Vagina (tissue), 2 donors: ENCODE measurements around the gene SMARCD3. TPM values are rescaled to one million over a fixed set of nuclear protein-coding genes. Genes with fewer than 3 reads are reported as not detected.

Experiments used
- DNase-seq, 2 donors: peaks; one replicate each; pipeline ENCODE4 v3.0.0-alpha.2; 2017; ENCODE audit errors: extremely low spot score in 2 of 2
- H3K27ac ChIP-seq: fragments of 200-600 bp; sonication (generic); one replicate; pipeline ENCODE4 v1.5.1; 2019
- H3K27me3 ChIP-seq: fragments of 200-600 bp; sonication (generic); one replicate; pipeline ENCODE4 v1.5.1; 2019
- H3K36me3 ChIP-seq, 2 donors: fragments of 200-600 bp; sonication (generic); one replicate each; pipeline ENCODE4 v1.5.1; 2017 to 2019
- H3K4me1 ChIP-seq: fragments of 200-600 bp; sonication (generic); one replicate; pipeline ENCODE4 v1.5.1; 2019
- H3K4me3 ChIP-seq, 2 donors: fragments of 200-600 bp; sonication (generic); 1 replicate in 1 of 2; 2 replicates in 1 of 2; pipeline ENCODE4 v1.5.1; 2016 to 2019
- H3K9me3 ChIP-seq: fragments of 200-600 bp; sonication (generic); one replicate; pipeline ENCODE4 v1.5.1; 2019
- CTCF ChIP-seq, 3 experiments: fragments of 450-650 bp in 2 of 3; fragments of 200-600 bp in 1 of 3; sonication (generic) in 1 of 3; IDR thresholded peaks; one replicate each; pipeline ENCODE4 v1.5.1; 2017 to 2019; ENCODE audit warnings: antibody characterized with exemption in 3 of 3, mild to moderate bottlenecking in 2 of 3, moderate library complexity in 2 of 3
- POLR2A ChIP-seq, 2 donors: fragments of 450-650 bp; IDR thresholded peaks; one replicate each; pipeline ENCODE4 v1.6.1; 2017; ENCODE audit warnings: antibody characterized with exemption in 2 of 2, mild to moderate bottlenecking in 2 of 2, moderate library complexity in 2 of 2
- POLR2AphosphoS5 ChIP-seq, 2 donors: sonication (generic); formaldehyde crosslinking; IDR thresholded peaks; one replicate each; pipeline ENCODE4 v1.9.0; 2017; ENCODE audit warnings: antibody characterized with exemption in 2 of 2, mild to moderate bottlenecking in 2 of 2, low read depth in 1 of 2; ENCODE audit not compliant: insufficient read depth in 1 of 2
- intact Hi-C: fragments of 100-400 bp; cut with DNase I; formaldehyde crosslinking; loops from one replicate; pipeline ENCODE4 v1.15.1; 2023
- total RNA-seq: library from RNA; depleted of rRNA; stranded (reverse); fragments of >200 nt; gene quantifications from one replicate; pipeline ENCODE4 v1.2.3, GENCODE V29; 2016

Gene SMARCD3
- total RNA-seq, 1 donor from 2014 or later: 39.8 TPM

- no peak for TF ChIP-seq POLR2A (IDR thresholded peaks at IDR 0.05)
- no peak for TF ChIP-seq CTCF (IDR thresholded peaks at IDR 0.05)
- no peak for TF ChIP-seq POLR2AphosphoS5 (IDR thresholded peaks at IDR 0.05; ENCODE audit: insufficient read depth in 1 of 2, low read depth in 1 of 2)
- no peak overlapping the region for H3K4me3 ChIP-seq
- intact Hi-C loops: no loop called here
- H3K27ac ChIP-seq: no peak overlapping the region
- DNase-seq: no peak
- H3K27me3 ChIP-seq: no peaks in the 10 kb centered on the region
- H3K9me3 ChIP-seq: no peaks in the 10 kb centered on the region
- H3K4me1 ChIP-seq: no peaks in the 10 kb centered on the region
- no peaks in the 10 kb centered on the region for H3K36me3 ChIP-seq
Observed at GRCh38 chr7:151289891-151290290, 41.4 kb upstream of the SMARCD3 start.

- Histone ChIP-seq H3K4me1 (no peaks in the 10 kb centered on the region), H3K27ac (no peak overlapping the region), H3K36me3 (no peaks in the 10 kb centered on the region), H3K9me3 (no peaks in the 10 kb centered on the region), H3K4me3 (no peak overlapping the region), H3K27me3 (no peaks in the 10 kb centered on the region)
- DNase-seq: no peak
- intact Hi-C loops: no loop called here
- TF ChIP-seq POLR2A (IDR thresholded peaks at IDR 0.05): no peak
- no peak for TF ChIP-seq CTCF (IDR thresholded peaks at IDR 0.05)
- TF ChIP-seq POLR2AphosphoS5 (IDR thresholded peaks at IDR 0.05; ENCODE audit: insufficient read depth in 1 of 2, low read depth in 1 of 2): no peak
Observed at GRCh38 chr7:151286148-151286547, 37.7 kb upstream of the SMARCD3 start.

GRCh38 chr7:151283302-151283701 lies 34.8 kb upstream of the SMARCD3 start:
- H3K9me3 ChIP-seq: no peaks in the 10 kb centered on the region
- H3K36me3 ChIP-seq: no peaks in the 10 kb centered on the region
- H3K4me1 ChIP-seq: no peaks in the 10 kb centered on the region
- intact Hi-C loops: no loop called here
- H3K27me3 ChIP-seq: no peaks in the 10 kb centered on the region
- no peak overlapping the region for H3K4me3 ChIP-seq
- TF ChIP-seq POLR2AphosphoS5 (IDR thresholded peaks at IDR 0.05; ENCODE audit: insufficient read depth in 1 of 2, low read depth in 1 of 2) (no peak), POLR2A (IDR thresholded peaks at IDR 0.05) (no peak), CTCF (IDR thresholded peaks at IDR 0.05) (no peak)
- no peak for DNase-seq
- no peak overlapping the region for H3K27ac ChIP-seq

- Histone ChIP-seq H3K27me3 (no peaks in the 10 kb centered on the region), H3K36me3 (no peaks in the 10 kb centered on the region), H3K9me3 (no peaks in the 10 kb centered on the region), H3K4me3 (no peak overlapping the region), H3K4me1 (peaks cover 6% of the 10 kb centered on the region), H3K27ac (no peak overlapping the region)
- no peak for TF ChIP-seq POLR2AphosphoS5 (IDR thresholded peaks at IDR 0.05; ENCODE audit: insufficient read depth in 1 of 2, low read depth in 1 of 2)
- no peak for TF ChIP-seq CTCF (IDR thresholded peaks at IDR 0.05)
- no peak for TF ChIP-seq POLR2A (IDR thresholded peaks at IDR 0.05)
- intact Hi-C loops: no loop called here
- DNase-seq: no peak
Observed at GRCh38 chr7:151282111-151282510, 33.6 kb upstream of the SMARCD3 start.

- intact Hi-C loops: no loop called here
- Histone ChIP-seq H3K27me3 (no peaks in the 10 kb centered on the region), H3K9me3 (no peaks in the 10 kb centered on the region), H3K4me3 (no peak overlapping the region), H3K4me1 (peaks cover 7% of the 10 kb centered on the region), H3K36me3 (no peaks in the 10 kb centered on the region), H3K27ac (no peak overlapping the region)
- no peak for DNase-seq
- TF ChIP-seq CTCF (IDR thresholded peaks at IDR 0.05) (no peak), POLR2AphosphoS5 (IDR thresholded peaks at IDR 0.05; ENCODE audit: insufficient read depth in 1 of 2, low read depth in 1 of 2) (no peak), POLR2A (IDR thresholded peaks at IDR 0.05) (no peak)
Observed at GRCh38 chr7:151281686-151282085, 33.2 kb upstream of the SMARCD3 start.
